Liver (tissue), 9 donors: Measurements from ENCODE around the gene PHOX2A. TPM values are rescaled to one million over a fixed set of nuclear protein-coding genes. Genes with fewer than 3 reads are reported as not detected.

ENCODE experiments used
- DNase-seq: peaks from one replicate; pipeline ENCODE4 v3.0.0-alpha.2; 2017; ENCODE audit warnings: low spot score
- H3K27ac ChIP-seq, 2 donors: one replicate each; pipeline ENCODE4 v1.7.0; 2013; ENCODE audit warnings: inconsistent platforms in 2 of 2, low read length in 2 of 2, control low read depth in 1 of 2, low read depth in 1 of 2, mild to moderate bottlenecking in 1 of 2
- H3K27me3 ChIP-seq, 4 donors: one replicate each; pipeline versions ENCODE4 v1.6.1 to v1.7.0; 2013; ENCODE audit warnings: low read length in 3 of 4, inconsistent platforms in 1 of 4, mild to moderate bottlenecking in 1 of 4, moderate library complexity in 1 of 4; ENCODE audit not compliant: control insufficient read depth in 4 of 4, insufficient read depth in 4 of 4
- H3K36me3 ChIP-seq, 4 donors: one replicate each; pipeline versions ENCODE4 v1.6.1 to v1.7.0; 2013; ENCODE audit warnings: low read length in 3 of 4, mild to moderate bottlenecking in 3 of 4, low read depth in 1 of 4, moderate library complexity in 1 of 4; ENCODE audit not compliant: control insufficient read depth in 4 of 4, insufficient read depth in 3 of 4
- H3K4me1 ChIP-seq, 4 donors: one replicate each; pipeline versions ENCODE4 v1.6.1 to v1.7.0; 2013; ENCODE audit warnings: low read length in 3 of 4, mild to moderate bottlenecking in 3 of 4, moderate library complexity in 1 of 4; ENCODE audit not compliant: control insufficient read depth in 4 of 4, insufficient read depth in 4 of 4
- H3K4me3 ChIP-seq, 3 donors: one replicate each; pipeline versions ENCODE4 v1.6.1 to v1.7.0; 2013; ENCODE audit warnings: low read length in 3 of 3, control low read depth in 1 of 3, low read depth in 1 of 3, mild to moderate bottlenecking in 1 of 3
- H3K9ac ChIP-seq, 2 donors: one replicate each; pipeline ENCODE4 v1.7.0; 2013; ENCODE audit warnings: low read length in 2 of 2, mild to moderate bottlenecking in 2 of 2, moderate library complexity in 2 of 2, control low read depth in 1 of 2, low read depth in 1 of 2
- H3K9me3 ChIP-seq, 4 donors: one replicate each; pipeline versions ENCODE4 v1.6.1 to v1.7.0; 2013; ENCODE audit warnings: low read length in 3 of 4; ENCODE audit not compliant: control insufficient read depth in 4 of 4
- CTCF ChIP-seq: fragments of 150-350 bp; IDR thresholded peaks from 2 replicates; pipeline ENCODE4 v1.5.1; 2017; ENCODE audit warnings: improper control_type of control experiment, low read depth, low read length; ENCODE audit not compliant: missing input control
- EGR1 ChIP-seq, 2 donors: IDR thresholded peaks; 2 replicates each; pipeline ENCODE4 v1.6.1; 2016 to 2018; ENCODE audit warnings: antibody characterized with exemption in 2 of 2, low read depth in 2 of 2
- FOXA1 ChIP-seq: IDR thresholded peaks from 2 replicates; pipeline ENCODE4 v1.6.1; 2016; ENCODE audit warnings: antibody characterized with exemption
- FOXA2 ChIP-seq: IDR thresholded peaks from 2 replicates; pipeline ENCODE4 v1.6.1; 2016; ENCODE audit warnings: antibody characterized with exemption
- GABPA ChIP-seq, 2 donors: IDR thresholded peaks in 1 of 2; conservative IDR thresholded peaks in 1 of 2; 2 replicates each; pipeline ENCODE4 v1.6.1; 2016; ENCODE audit warnings: antibody characterized with exemption in 2 of 2, mild to moderate bottlenecking in 1 of 2, moderate library complexity in 1 of 2
- HNF4A ChIP-seq, 2 donors: conservative IDR thresholded peaks; 2 replicates each; pipeline ENCODE4 v1.6.1; 2016; ENCODE audit warnings: antibody characterized with exemption in 2 of 2, mild to moderate bottlenecking in 2 of 2
- HNF4G ChIP-seq: IDR thresholded peaks from 2 replicates; pipeline ENCODE4 v1.6.1; 2016; ENCODE audit warnings: antibody characterized with exemption
- MAX ChIP-seq: IDR thresholded peaks from 2 replicates; pipeline ENCODE4 v1.6.1; 2016; ENCODE audit warnings: antibody characterized with exemption
- NR2F2 ChIP-seq: IDR thresholded peaks from 2 replicates; pipeline ENCODE4 v1.6.1; 2016; ENCODE audit warnings: antibody characterized with exemption
- RAD21 ChIP-seq, 2 donors: IDR thresholded peaks; 2 replicates each; pipeline ENCODE4 v1.6.1; 2016; ENCODE audit warnings: antibody characterized with exemption in 2 of 2, mild to moderate bottlenecking in 2 of 2
- REST ChIP-seq: IDR thresholded peaks from 2 replicates; pipeline ENCODE4 v1.6.1; 2016; ENCODE audit warnings: antibody characterized with exemption, mild to moderate bottlenecking
- RXRA ChIP-seq, 2 donors: IDR thresholded peaks; 2 replicates each; pipeline ENCODE4 v1.6.1; 2017 to 2018; ENCODE audit warnings: antibody characterized with exemption in 2 of 2, mild to moderate bottlenecking in 1 of 2
- SP1 ChIP-seq: IDR thresholded peaks from 2 replicates; pipeline ENCODE4 v1.6.1; 2018; ENCODE audit warnings: antibody characterized with exemption, mild to moderate bottlenecking
- TAF1 ChIP-seq: conservative IDR thresholded peaks from 2 replicates; pipeline ENCODE4 v1.6.1; 2016; ENCODE audit warnings: antibody characterized with exemption, mild to moderate bottlenecking
- YY1 ChIP-seq: IDR thresholded peaks from 2 replicates; pipeline ENCODE4 v1.6.1; 2016; ENCODE audit warnings: antibody characterized with exemption, mild to moderate bottlenecking
- ZBTB33 ChIP-seq: IDR thresholded peaks from 2 replicates; pipeline ENCODE4 v1.6.1; 2016; ENCODE audit warnings: antibody characterized with exemption
- WGBS: extraction: QIAGEN DNeasy Blood & Tissue Kit; methylation state at CpG from one replicate; pipeline ENCODE4 v1.1.7; 2013; 5-methylcytosine and 5-hydroxymethylcytosine counted together
- polyA plus RNA-seq, 2 donors: library from polyadenylated mRNA; stranded (reverse) in 1 of 2; unstranded in 1 of 2; fragments of 200-250 nt in 1 of 2; fragments of >200 nt in 1 of 2; fragmentation: Nextera tagmentation in 1 of 2; extraction: Ambion mirVana in 1 of 2; gene quantifications; one replicate each; pipeline versions ENCODE4 v1.2.1 to v1.2.3, GENCODE V29; 2013 to 2015
- total RNA-seq, 2 donors: library from RNA; depleted of rRNA; stranded (reverse); fragments of >200 nt; gene quantifications; one replicate each; pipeline ENCODE4 v1.2.3, GENCODE V29; 2014
- donor health status: healthy.
- donor health status: healthy.
- donor health status: healthy.
- donor health status: healthy.
- donor health status: healthy.

PHOX2A gene
- total and polyA plus RNA-seq, 4 donors: not detected

- Histone ChIP-seq H3K9me3 (no peaks in the 10 kb centered on the region), H3K36me3 (peaks cover 16 to 36% (median 22%) of the 10 kb centered on the region in 4 donors), H3K4me1 (peaks cover 1 to 23% (median 11%) of the 10 kb centered on the region in 4 donors), H3K27ac (no peak overlapping the region), H3K4me3 (no peak overlapping the region), H3K9ac (no peak overlapping the region), H3K27me3 (no peaks in the 10 kb centered on the region)
- no peak for TF ChIP-seq TAF1
- DNase-seq: no peak
- 94% methylated on average over 5 of the region's 5 CpGs for WGBS
Measured at GRCh38 chr11:72226701-72227100, 17.3 kb downstream of the PHOX2A start.

GRCh38 chr11:72225411-72225951, 18.5 kb downstream of the PHOX2A start:
- no peaks in the 10 kb centered on the region for H3K9me3 ChIP-seq
- 47% methylated on average over 11 of the region's 11 CpGs for WGBS
- peak; percentile 33 for DNase-seq
- H3K27ac ChIP-seq: no peak overlapping the region
- TF ChIP-seq RXRA (IDR thresholded peaks at IDR 0.05) (no peak), HNF4G (no peak), GABPA (IDR thresholded peaks at IDR 0.05 in 1 of 2, conservative IDR thresholded peaks at IDR 0.05 in 1 of 2) (no peak), MAX (no peak), TAF1 (no peak), SP1 (no peak), CTCF (no peak), RAD21 (IDR thresholded peaks at IDR 0.05) (no peak), ZBTB33 (no peak), HNF4A (conservative IDR thresholded peaks at IDR 0.05) (no peak), EGR1 (IDR thresholded peaks at IDR 0.05; ENCODE audit: low read depth in 2 of 2) (no peak), REST (no peak), FOXA1 (no peak), NR2F2 (no peak), YY1 (no peak), FOXA2 (no peak)
- peaks cover 7 to 23% (median 13%) of the 10 kb centered on the region in 4 donors for H3K36me3 ChIP-seq
- H3K27me3 ChIP-seq: no peaks in the 10 kb centered on the region
- peaks cover 1 to 23% (median 11%) of the 10 kb centered on the region in 4 donors for H3K4me1 ChIP-seq
- H3K9ac ChIP-seq: peak overlapping the region in 1 of 2 donors; percentile 28
- H3K4me3 ChIP-seq: peak overlapping the region; percentile 20 to 90 (median 44)
